WTC11 (cell line): ENCODE measurements around the gene MFSD11. TPM values are rescaled to one million over a fixed set of nuclear protein-coding genes. Genes with fewer than 3 reads are reported as not detected.

Experiments
- ATAC-seq: fragments of 200-7000 bp; cut with Tn5 transposase; 2 replicates; pipeline ENCODE4 v1.10.0; 2021; ENCODE audit warnings: mild to moderate bottlenecking, moderate library complexity
- CTCF ChIA-PET: fragments of 300-600 bp; sonication (Branson Sonifier 250); formaldehyde crosslinking; loops from one replicate; lab custom pipeline; 2021; ENCODE audit warnings: antibody characterized with exemption; lab: Charles Lee
- POLR2A ChIA-PET: fragments of 350-600 bp; sonication (Branson Sonifier 250); formaldehyde crosslinking; loops from one replicate; lab custom pipeline; 2021; ENCODE audit warnings: antibody characterized with exemption; lab: Charles Lee
- DNase-seq: peaks from one replicate; pipeline ENCODE4 v3.0.0; 2021; ENCODE audit warnings: low spot score
- H3K27ac Mint-ChIP-seq: 2 replicates; pipeline ENCODE4 v1.8.0; 2021; ENCODE audit warnings: mixed read lengths
- H3K27me3 Mint-ChIP-seq: 2 replicates; pipeline ENCODE4 v1.8.0; 2021; ENCODE audit warnings: low read depth, mild to moderate bottlenecking, moderate library complexity, mixed read lengths
- H3K36me3 Mint-ChIP-seq: 2 replicates; pipeline ENCODE4 v1.8.0; 2021; ENCODE audit warnings: mixed read lengths
- H3K4me1 Mint-ChIP-seq: 2 replicates; pipeline ENCODE4 v1.8.0; 2022; ENCODE audit warnings: mixed read lengths
- H3K4me3 Mint-ChIP-seq: 2 replicates; pipeline ENCODE4 v1.8.0; 2021; ENCODE audit warnings: mild to moderate bottlenecking, moderate library complexity, mixed read lengths
- H3K9me3 Mint-ChIP-seq: 2 replicates; pipeline ENCODE4 v1.8.0; 2021; ENCODE audit warnings: mixed read lengths
- AFF4 ChIP-seq: sonication (generic); formaldehyde crosslinking; IDR thresholded peaks from 2 replicates; pipeline ENCODE4 v1.8.1; 2023; ENCODE audit warnings: mild to moderate bottlenecking, missing genetic modification reagents, borderline replicate concordance
- ARID4B ChIP-seq: sonication (generic); formaldehyde crosslinking; IDR thresholded peaks from 2 replicates; pipeline ENCODE4 v1.8.0; 2023; ENCODE audit warnings: missing genetic modification reagents, mild to moderate bottlenecking, borderline replicate concordance
- ATF2 ChIP-seq: sonication (generic); formaldehyde crosslinking; IDR thresholded peaks from 2 replicates; pipeline ENCODE4 v1.8.1; 2022; ENCODE audit warnings: low read depth, missing genetic modification reagents, borderline replicate concordance
- ATF6 ChIP-seq: sonication (generic); formaldehyde crosslinking; IDR thresholded peaks from 2 replicates; pipeline ENCODE4 v1.8.1; 2023; ENCODE audit warnings: mild to moderate bottlenecking, missing genetic modification reagents
- CBFB ChIP-seq: sonication (generic); formaldehyde crosslinking; IDR thresholded peaks from 2 replicates; pipeline ENCODE4 v1.8.1; 2022; ENCODE audit warnings: mild to moderate bottlenecking, low read depth, missing genetic modification reagents
- CDX4 ChIP-seq: fragments of 250-450 bp; sonication (Bioruptor Pico); IDR thresholded peaks from 2 replicates; pipeline ENCODE4 v1.9.0; 2021; ENCODE audit warnings: moderate library complexity, mild to moderate bottlenecking, inconsistent platforms, borderline replicate concordance
- E2F4 ChIP-seq: sonication (generic); formaldehyde crosslinking; IDR thresholded peaks from 2 replicates; pipeline ENCODE4 v1.8.1; 2022; ENCODE audit warnings: low read depth, mild to moderate bottlenecking, moderate library complexity, missing genetic modification reagents, borderline replicate concordance
- EMX1 ChIP-seq: fragments of 250-450 bp; sonication (Bioruptor Pico); IDR thresholded peaks from 2 replicates; pipeline ENCODE4 v1.8.0; 2021; ENCODE audit warnings: mild to moderate bottlenecking
- KAT7 ChIP-seq: sonication (generic); formaldehyde crosslinking; IDR thresholded peaks from 2 replicates; pipeline ENCODE4 v1.8.1; 2023; ENCODE audit warnings: missing genetic modification reagents, mild to moderate bottlenecking, borderline replicate concordance
- NR3C1 ChIP-seq: sonication (generic); formaldehyde crosslinking; conservative IDR thresholded peaks from 2 replicates; pipeline ENCODE4 v1.8.1; 2023; ENCODE audit warnings: low read depth, mild to moderate bottlenecking, missing genetic modification reagents
- PREB ChIP-seq: sonication (generic); formaldehyde crosslinking; IDR thresholded peaks from 2 replicates; pipeline ENCODE4 v1.8.1; 2022; ENCODE audit warnings: mild to moderate bottlenecking, missing genetic modification reagents, moderate library complexity, borderline replicate concordance
- RELA ChIP-seq: sonication (generic); formaldehyde crosslinking; IDR thresholded peaks from 2 replicates; pipeline ENCODE4 v1.8.1; 2022; ENCODE audit warnings: missing genetic modification reagents, mild to moderate bottlenecking, borderline replicate concordance
- SMAD3 ChIP-seq: sonication (generic); formaldehyde crosslinking; IDR thresholded peaks from 2 replicates; pipeline ENCODE4 v1.8.0; 2022; ENCODE audit warnings: missing genetic modification reagents, mild to moderate bottlenecking, borderline replicate concordance
- ZNF219 ChIP-seq: sonication (generic); formaldehyde crosslinking; IDR thresholded peaks from 2 replicates; pipeline ENCODE4 v1.8.0; 2023; ENCODE audit warnings: missing genetic modification reagents, mild to moderate bottlenecking, borderline replicate concordance
- ZNF281 ChIP-seq: sonication (generic); formaldehyde crosslinking; IDR thresholded peaks from 2 replicates; pipeline ENCODE4 v1.8.0; 2023; ENCODE audit warnings: mild to moderate bottlenecking, missing genetic modification reagents
- total RNA-seq: library from RNA; stranded (reverse); gene quantifications from 3 replicates; pipeline ENCODE4 v1.2.3, GENCODE V29; 2021

Gene MFSD11
- total RNA-seq, 1 experiment from 2014 or later, result 16.6 TPM

GRCh38 chr17:76792348-76792747 is 54.4 kb downstream of the MFSD11 start:
- Mint-ChIP-seq H3K4me1 (peaks cover 9% of the 10 kb centered on the region), H3K27me3 (no peaks in the 10 kb centered on the region; the same call in 1 of the 2 replicates), H3K36me3 (peaks cover 15% of the 10 kb centered on the region), H3K9me3 (peaks cover 24% of the 10 kb centered on the region), H3K27ac (no peak overlapping the region), H3K4me3 (no peak overlapping the region)
- ATAC-seq, result no peak
- ChIA-PET POLR2A (no interaction called here), CTCF (no interaction called here)
- DNase-seq, result no peak
- TF ChIP-seq ATF2 (CRISPR knock-in tag), result no peak
- TF ChIP-seq ARID4B (CRISPR knock-in tag), result no peak
- no peak for TF ChIP-seq EMX1 (CRISPR knock-in tag)
- no peak for TF ChIP-seq E2F4
- TF ChIP-seq AFF4 (CRISPR knock-in tag), result no peak
- no peak for TF ChIP-seq SMAD3
- TF ChIP-seq KAT7 (CRISPR knock-in tag), result no peak
- no peak for TF ChIP-seq NR3C1 (CRISPR knock-in tag)
- no peak for TF ChIP-seq RELA
- TF ChIP-seq ZNF281 (CRISPR knock-in tag), result no peak
- TF ChIP-seq CBFB, result no peak
- no peak for TF ChIP-seq PREB (CRISPR knock-in tag)
- no peak for TF ChIP-seq ATF6 (CRISPR knock-in tag)
- no peak for TF ChIP-seq CDX4
- TF ChIP-seq ZNF219 (CRISPR knock-in tag), result no peak
